Measurements from ENCODE around the gene TAP2. TPM values are rescaled to one million over a fixed set of nuclear protein-coding genes. Genes with fewer than 3 reads are reported as not detected.
A peak's percentile ranks its signal among the peaks of the same experiment; 100 is the strongest.

Gene TAP2
- total and polyA plus RNA-seq, 2 experiments from 2014 or later, result 4.9 to 102 TPM

DNA sequence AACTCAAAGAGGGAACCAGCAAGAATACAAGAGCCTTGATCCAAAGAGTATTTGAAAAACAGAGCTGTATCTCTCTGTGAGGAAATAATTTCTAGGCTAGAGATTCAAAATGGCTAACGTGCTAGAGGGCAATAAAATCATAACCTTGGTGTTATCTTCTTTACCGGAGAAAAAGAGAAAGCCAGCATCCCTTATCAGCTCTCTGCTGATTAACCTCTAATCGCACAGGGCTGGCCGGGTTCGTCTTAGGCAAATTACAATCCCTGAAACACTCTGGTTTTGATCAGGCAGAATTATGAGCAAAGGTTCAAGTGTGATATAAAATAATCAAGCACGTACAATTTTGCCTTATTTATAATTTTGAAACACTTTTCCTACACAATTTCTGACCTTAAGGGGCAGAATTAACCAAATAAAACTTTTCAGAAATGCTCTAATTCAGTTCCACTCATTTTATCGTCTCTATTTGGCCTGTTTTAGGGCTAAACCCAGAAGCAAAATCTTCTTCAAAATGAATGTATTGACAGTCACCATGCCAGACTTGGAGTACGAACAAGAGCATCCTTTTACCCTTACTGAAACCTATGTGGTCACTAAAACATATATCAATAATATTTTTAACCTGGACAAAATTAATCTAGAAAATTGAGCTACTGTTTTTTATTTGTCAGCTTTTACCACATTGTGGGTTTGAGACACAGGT is 29.2 kb upstream of the TAP2 start:
- no peaks in the 10 kb centered on the region; the same call in 2 of the 3 replicates for H3K9me3 Mint-ChIP-seq
- no peak overlapping the region for H3K4me3 Mint-ChIP-seq
- no peaks in the 10 kb centered on the region for H3F3A ChIP-seq (replicated peaks; ENCODE audit: low read depth)
- no peaks in the 10 kb centered on the region for H3K36me3 Mint-ChIP-seq (ENCODE audit: low read depth)
- H2AFZ ChIP-seq, result no peak overlapping the region
- H3K4me1 Mint-ChIP-seq, result 0 out of 3 replicates have a peak, but pooled peaks cover 3% of the 10 kb centered on the region
- peaks cover 4% of the 10 kb centered on the region for H3K27me3 Mint-ChIP-seq (ENCODE audit: insufficient read depth, low read depth, poor library complexity)
- no peak overlapping the region for H3K27ac ChIP-seq (ENCODE audit: low read depth)
- no peak overlapping the region for H3K27ac Mint-ChIP-seq
- ATAC-seq, result peak; percentile 25; the same call in 2 of the 3 replicates
- no peak overlapping the region for H3K4me2 ChIP-seq
- H3K36me3 ChIP-seq (ENCODE audit: insufficient read depth), result no peaks in the 10 kb centered on the region
- no peaks in the 10 kb centered on the region for H3K9me2 ChIP-seq (ENCODE audit: insufficient read depth)
- DNase-seq (ENCODE audit: low spot score), result no peak
- no peaks in the 10 kb centered on the region for H3K4me1 ChIP-seq (ENCODE audit: insufficient read depth)
- TF ChIP-seq ZNF331 (CRISPR knock-in tag; IDR thresholded peaks at IDR 0.05; ENCODE audit: low read depth) (no peak), POLR2AphosphoS5 (IDR thresholded peaks at IDR 0.05; ENCODE audit: low read depth) (no peak)
- H3K4me3 ChIP-seq, result no peak overlapping the region
- no peaks in the 10 kb centered on the region for H4K20me1 ChIP-seq (replicated peaks; ENCODE audit: insufficient read depth)
- H3K27me3 ChIP-seq (ENCODE audit: insufficient read depth), result no peaks in the 10 kb centered on the region
- H3K79me2 ChIP-seq (replicated peaks; ENCODE audit: insufficient read depth), result no peaks in the 10 kb centered on the region

DNA sequence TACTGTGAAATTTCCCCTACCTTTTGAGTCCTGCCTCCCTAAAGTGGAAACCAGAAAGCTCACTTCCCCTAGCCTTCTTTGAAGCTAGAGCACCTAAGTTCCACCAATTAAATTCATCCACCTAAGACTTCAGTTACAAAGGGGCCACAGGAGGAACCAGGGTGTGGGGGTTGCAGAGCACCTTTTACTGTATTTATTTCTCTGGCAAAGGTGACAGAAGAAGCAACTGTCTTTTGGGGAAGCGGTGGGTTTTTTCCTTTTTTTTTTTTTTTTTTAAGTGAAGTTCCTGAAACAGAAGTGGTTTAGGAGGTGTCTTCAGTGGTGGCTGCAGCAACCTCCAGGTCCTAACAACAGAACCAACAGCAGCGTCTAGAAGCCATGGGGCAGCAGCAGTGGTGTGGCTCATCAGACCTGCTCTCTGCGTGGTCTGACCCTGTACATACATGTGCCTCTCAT is 28.5 kb upstream of the TAP2 start:
- Mint-ChIP-seq H3K27me3 (ENCODE audit: insufficient read depth, low read depth, poor library complexity) (peaks cover 4% of the 10 kb centered on the region), H3K4me3 (no peak overlapping the region), H3K36me3 (ENCODE audit: low read depth) (no peaks in the 10 kb centered on the region), H3K4me1 (0 out of 3 replicates have a peak, but pooled peaks cover 3% of the 10 kb centered on the region), H3K27ac (no peak overlapping the region), H3K9me3 (no peaks in the 10 kb centered on the region)
- Histone ChIP-seq H3K79me2 (replicated peaks; ENCODE audit: insufficient read depth) (no peaks in the 10 kb centered on the region), H3K27ac (ENCODE audit: low read depth) (no peak overlapping the region), H3K9me2 (ENCODE audit: insufficient read depth) (no peaks in the 10 kb centered on the region), H4K20me1 (replicated peaks; ENCODE audit: insufficient read depth) (no peaks in the 10 kb centered on the region), H3K4me2 (no peak overlapping the region), H2AFZ (no peak overlapping the region), H3K4me1 (ENCODE audit: insufficient read depth) (no peaks in the 10 kb centered on the region), H3K27me3 (ENCODE audit: insufficient read depth) (no peaks in the 10 kb centered on the region), H3F3A (replicated peaks; ENCODE audit: low read depth) (no peaks in the 10 kb centered on the region), H3K4me3 (no peak overlapping the region), H3K36me3 (ENCODE audit: insufficient read depth) (no peaks in the 10 kb centered on the region)
- ATAC-seq (peak; percentile 55), DNase-seq (ENCODE audit: low spot score) (peak; percentile 11)
- TF ChIP-seq, protein P1, sequence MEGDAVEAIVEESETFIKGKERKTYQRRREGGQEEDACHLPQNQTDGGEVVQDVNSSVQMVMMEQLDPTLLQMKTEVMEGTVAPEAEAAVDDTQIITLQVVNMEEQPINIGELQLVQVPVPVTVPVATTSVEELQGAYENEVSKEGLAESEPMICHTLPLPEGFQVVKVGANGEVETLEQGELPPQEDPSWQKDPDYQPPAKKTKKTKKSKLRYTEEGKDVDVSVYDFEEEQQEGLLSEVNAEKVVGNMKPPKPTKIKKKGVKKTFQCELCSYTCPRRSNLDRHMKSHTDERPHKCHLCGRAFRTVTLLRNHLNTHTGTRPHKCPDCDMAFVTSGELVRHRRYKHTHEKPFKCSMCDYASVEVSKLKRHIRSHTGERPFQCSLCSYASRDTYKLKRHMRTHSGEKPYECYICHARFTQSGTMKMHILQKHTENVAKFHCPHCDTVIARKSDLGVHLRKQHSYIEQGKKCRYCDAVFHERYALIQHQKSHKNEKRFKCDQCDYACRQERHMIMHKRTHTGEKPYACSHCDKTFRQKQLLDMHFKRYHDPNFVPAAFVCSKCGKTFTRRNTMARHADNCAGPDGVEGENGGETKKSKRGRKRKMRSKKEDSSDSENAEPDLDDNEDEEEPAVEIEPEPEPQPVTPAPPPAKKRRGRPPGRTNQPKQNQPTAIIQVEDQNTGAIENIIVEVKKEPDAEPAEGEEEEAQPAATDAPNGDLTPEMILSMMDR (conservative IDR thresholded peaks at IDR 0.05; ENCODE audit: low read depth in 2 of 2), result no peak
- TF ChIP-seq, protein P2, sequence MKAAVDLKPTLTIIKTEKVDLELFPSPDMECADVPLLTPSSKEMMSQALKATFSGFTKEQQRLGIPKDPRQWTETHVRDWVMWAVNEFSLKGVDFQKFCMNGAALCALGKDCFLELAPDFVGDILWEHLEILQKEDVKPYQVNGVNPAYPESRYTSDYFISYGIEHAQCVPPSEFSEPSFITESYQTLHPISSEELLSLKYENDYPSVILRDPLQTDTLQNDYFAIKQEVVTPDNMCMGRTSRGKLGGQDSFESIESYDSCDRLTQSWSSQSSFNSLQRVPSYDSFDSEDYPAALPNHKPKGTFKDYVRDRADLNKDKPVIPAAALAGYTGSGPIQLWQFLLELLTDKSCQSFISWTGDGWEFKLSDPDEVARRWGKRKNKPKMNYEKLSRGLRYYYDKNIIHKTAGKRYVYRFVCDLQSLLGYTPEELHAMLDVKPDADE (IDR thresholded peaks at IDR 0.05), result no peak
- TF ChIP-seq JUNB (IDR thresholded peaks at IDR 0.05; ENCODE audit: unreplicated experiment), result no peak
- TF ChIP-seq STAT1 (IDR thresholded peaks at IDR 0.05; ENCODE audit: unreplicated experiment), result no peak
- no peak for TF ChIP-seq POLR2AphosphoS5 (IDR thresholded peaks at IDR 0.05; ENCODE audit: low read depth)
- TF ChIP-seq EZH2 (IDR thresholded peaks at IDR 0.05; ENCODE audit: low read depth, unreplicated experiment), result no peak
- TF ChIP-seq, protein P3, sequence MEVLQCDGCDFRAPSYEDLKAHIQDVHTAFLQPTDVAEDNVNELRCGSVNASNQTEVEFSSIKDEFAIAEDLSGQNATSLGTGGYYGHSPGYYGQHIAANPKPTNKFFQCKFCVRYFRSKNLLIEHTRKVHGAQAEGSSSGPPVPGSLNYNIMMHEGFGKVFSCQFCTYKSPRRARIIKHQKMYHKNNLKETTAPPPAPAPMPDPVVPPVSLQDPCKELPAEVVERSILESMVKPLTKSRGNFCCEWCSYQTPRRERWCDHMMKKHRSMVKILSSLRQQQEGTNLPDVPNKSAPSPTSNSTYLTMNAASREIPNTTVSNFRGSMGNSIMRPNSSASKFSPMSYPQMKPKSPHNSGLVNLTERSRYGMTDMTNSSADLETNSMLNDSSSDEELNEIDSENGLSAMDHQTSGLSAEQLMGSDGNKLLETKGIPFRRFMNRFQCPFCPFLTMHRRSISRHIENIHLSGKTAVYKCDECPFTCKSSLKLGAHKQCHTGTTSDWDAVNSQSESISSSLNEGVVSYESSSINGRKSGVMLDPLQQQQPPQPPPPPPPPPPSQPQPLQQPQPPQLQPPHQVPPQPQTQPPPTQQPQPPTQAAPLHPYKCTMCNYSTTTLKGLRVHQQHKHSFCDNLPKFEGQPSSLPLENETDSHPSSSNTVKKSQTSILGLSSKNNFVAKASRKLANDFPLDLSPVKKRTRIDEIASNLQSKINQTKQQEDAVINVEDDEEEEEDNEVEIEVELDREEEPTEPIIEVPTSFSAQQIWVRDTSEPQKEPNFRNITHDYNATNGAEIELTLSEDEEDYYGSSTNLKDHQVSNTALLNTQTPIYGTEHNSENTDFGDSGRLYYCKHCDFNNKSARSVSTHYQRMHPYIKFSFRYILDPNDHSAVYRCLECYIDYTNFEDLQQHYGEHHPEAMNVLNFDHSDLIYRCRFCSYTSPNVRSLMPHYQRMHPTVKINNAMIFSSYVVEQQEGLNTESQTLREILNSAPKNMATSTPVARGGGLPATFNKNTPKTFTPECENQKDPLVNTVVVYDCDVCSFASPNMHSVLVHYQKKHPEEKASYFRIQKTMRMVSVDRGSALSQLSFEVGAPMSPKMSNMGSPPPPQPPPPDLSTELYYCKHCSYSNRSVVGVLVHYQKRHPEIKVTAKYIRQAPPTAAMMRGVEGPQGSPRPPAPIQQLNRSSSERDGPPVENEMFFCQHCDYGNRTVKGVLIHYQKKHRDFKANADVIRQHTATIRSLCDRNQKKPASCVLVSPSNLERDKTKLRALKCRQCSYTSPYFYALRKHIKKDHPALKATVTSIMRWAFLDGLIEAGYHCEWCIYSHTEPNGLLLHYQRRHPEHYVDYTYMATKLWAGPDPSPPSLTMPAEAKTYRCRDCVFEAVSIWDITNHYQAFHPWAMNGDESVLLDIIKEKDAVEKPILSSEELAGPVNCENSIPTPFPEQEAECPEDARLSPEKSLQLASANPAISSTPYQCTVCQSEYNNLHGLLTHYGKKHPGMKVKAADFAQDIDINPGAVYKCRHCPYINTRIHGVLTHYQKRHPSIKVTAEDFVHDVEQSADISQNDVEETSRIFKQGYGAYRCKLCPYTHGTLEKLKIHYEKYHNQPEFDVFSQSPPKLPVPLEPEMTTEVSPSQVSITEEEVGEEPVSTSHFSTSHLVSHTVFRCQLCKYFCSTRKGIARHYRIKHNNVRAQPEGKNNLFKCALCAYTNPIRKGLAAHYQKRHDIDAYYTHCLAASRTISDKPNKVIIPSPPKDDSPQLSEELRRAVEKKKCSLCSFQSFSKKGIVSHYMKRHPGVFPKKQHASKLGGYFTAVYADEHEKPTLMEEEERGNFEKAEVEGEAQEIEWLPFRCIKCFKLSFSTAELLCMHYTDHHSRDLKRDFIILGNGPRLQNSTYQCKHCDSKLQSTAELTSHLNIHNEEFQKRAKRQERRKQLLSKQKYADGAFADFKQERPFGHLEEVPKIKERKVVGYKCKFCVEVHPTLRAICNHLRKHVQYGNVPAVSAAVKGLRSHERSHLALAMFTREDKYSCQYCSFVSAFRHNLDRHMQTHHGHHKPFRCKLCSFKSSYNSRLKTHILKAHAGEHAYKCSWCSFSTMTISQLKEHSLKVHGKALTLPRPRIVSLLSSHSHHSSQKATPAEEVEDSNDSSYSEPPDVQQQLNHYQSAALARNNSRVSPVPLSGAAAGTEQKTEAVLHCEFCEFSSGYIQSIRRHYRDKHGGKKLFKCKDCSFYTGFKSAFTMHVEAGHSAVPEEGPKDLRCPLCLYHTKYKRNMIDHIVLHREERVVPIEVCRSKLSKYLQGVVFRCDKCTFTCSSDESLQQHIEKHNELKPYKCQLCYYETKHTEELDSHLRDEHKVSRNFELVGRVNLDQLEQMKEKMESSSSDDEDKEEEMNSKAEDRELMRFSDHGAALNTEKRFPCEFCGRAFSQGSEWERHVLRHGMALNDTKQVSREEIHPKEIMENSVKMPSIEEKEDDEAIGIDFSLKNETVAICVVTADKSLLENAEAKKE (CRISPR knock-in tag; IDR thresholded peaks at IDR 0.05), result no peak

All from GM23338 (cell line).